AG10803 (cell line): ENCODE measurements around the gene PTPRA.

Experiments
- DNase-seq: peaks from one replicate; pipeline ENCODE4 v3.0.0; 2010; ENCODE audit warnings: low read depth
- H3K4me3 ChIP-seq: 2 replicates; pipeline ENCODE4 v1.5.1; 2011; ENCODE audit warnings: mild to moderate bottlenecking, low read length, control low read depth
- TF ChIP-seq, protein P1 (sequence below): conservative IDR thresholded peaks from 2 replicates; pipeline ENCODE4 v1.5.1; 2011; ENCODE audit warnings: mild to moderate bottlenecking, low read length, control low read depth, inconsistent platforms

The PTPRA gene

DNA sequence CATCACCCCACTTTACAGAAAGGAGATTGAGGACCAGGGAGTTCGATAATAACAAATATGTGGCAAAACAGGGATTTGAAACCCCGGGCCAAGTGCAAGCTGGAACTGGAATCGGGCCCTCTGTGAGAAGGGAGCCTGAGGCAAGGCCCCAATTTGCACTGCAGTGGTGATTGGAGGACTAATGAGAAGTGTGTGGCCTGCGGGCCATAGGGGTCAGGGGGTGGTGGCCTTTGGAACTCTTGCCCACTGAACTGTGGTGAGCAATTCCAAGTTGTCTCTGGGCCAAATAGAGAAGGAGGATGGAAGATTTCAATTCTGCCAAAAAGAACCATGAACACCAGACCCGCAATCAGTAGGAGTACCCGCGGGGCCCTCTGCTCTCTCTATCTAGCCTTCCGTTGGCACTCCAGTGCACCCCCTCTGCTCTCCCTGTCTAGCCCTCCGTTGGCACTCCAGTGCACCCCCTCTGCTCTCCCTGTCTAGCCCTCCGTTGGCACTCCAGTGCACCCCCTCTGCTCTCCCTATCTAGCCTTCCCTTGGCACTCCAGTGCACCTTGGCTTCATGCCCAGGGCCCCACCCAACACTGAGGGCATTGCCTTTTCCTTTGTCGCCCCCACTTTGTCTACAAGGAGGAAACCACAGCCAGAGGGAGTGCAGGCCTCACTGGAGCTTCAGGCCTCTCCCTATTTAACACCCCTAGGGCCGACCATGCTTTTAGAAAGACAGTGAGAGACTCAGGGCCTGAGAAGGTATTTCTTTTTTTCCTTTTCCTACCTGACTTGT, 6.0 kb upstream of the PTPRA start:
- DNase-seq: no peak
- TF ChIP-seq, protein P1, sequence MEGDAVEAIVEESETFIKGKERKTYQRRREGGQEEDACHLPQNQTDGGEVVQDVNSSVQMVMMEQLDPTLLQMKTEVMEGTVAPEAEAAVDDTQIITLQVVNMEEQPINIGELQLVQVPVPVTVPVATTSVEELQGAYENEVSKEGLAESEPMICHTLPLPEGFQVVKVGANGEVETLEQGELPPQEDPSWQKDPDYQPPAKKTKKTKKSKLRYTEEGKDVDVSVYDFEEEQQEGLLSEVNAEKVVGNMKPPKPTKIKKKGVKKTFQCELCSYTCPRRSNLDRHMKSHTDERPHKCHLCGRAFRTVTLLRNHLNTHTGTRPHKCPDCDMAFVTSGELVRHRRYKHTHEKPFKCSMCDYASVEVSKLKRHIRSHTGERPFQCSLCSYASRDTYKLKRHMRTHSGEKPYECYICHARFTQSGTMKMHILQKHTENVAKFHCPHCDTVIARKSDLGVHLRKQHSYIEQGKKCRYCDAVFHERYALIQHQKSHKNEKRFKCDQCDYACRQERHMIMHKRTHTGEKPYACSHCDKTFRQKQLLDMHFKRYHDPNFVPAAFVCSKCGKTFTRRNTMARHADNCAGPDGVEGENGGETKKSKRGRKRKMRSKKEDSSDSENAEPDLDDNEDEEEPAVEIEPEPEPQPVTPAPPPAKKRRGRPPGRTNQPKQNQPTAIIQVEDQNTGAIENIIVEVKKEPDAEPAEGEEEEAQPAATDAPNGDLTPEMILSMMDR: no peak
- H3K4me3 ChIP-seq: no peak overlapping the region

DNA sequence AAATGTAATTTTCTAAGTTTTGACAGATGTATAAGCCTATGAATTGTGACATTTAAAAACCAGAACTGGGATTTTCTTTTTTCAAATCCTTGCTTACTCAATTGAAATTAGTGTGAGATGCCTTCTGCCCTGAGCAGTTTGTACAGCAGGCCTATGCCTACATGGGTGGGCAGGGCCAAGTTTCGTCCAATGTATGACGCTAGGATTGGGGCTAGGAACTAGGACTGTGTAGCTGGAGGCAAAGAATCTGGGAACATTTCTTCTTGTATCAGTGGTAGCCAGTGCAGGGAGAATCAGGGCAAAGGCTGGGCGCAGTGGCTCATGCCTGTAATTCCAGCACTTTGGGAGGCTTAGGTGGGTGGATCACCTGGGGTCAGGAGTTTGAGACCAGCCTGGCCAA, 3.9 kb upstream of the PTPRA start:
- no peak for DNase-seq
- no peak overlapping the region for H3K4me3 ChIP-seq
- TF ChIP-seq, protein P1: no peak

DNA sequence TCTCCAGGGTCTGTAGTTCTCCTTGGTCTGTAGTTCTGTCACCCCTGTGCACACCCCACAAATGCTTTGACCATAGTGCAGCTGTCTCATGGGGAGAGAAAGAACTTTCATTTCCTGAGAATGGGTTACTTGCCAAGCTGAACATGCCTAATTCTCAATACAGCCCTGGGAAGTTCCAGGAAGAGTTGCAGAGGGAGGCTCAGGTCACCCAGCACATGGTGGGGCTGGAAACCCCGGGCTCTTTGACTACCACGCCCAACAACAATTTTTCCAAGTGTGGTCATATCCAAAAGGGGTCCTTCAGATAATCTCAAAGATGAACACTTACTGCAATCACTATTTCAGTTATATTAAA, 2.2 kb upstream of the PTPRA start:
- TF ChIP-seq, protein P1: no peak
- peak; percentile 32 for DNase-seq
- H3K4me3 ChIP-seq: no peak overlapping the region

DNA sequence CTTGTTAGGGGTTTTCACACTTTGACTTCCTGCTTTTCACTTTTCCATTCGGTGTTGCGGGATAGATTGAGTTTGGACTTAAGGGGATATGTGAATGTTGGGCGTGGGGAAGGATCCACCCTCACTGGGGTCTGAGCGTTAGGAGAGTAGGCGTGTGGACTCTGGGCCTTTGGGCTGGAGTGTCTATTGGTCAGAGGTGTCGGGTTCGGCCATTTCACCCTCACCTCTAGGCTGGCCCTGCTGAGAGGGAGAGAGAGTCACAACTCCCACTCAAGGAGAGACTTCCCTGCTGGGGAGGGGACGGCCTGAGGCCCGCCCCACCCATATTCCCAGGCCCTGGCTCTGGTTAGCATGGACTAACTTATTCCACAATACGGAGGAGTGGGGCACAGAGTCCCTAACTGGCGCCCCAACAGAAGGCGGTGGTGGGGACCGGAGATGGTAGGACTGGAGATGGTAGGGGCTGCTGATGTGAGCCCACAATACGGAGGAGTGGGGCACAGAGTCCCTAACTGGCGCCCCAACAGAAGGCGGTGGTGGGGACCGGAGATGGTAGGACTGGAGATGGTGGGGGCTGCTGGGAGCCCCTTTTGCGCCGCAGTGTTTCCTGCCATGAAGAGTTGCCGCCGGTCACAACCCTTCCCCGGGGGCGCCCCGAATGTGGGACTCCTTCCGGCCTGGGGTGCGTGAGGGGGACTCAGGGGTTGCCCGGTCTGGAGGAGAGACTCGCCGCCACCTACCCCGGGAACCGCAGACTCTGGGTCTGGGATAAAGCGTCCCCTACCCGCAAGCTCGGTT, 1.4 kb upstream of the PTPRA start:
- peak overlapping the region; percentile 84 for H3K4me3 ChIP-seq
- TF ChIP-seq, protein P1: no peak
- no peak for DNase-seq

DNA sequence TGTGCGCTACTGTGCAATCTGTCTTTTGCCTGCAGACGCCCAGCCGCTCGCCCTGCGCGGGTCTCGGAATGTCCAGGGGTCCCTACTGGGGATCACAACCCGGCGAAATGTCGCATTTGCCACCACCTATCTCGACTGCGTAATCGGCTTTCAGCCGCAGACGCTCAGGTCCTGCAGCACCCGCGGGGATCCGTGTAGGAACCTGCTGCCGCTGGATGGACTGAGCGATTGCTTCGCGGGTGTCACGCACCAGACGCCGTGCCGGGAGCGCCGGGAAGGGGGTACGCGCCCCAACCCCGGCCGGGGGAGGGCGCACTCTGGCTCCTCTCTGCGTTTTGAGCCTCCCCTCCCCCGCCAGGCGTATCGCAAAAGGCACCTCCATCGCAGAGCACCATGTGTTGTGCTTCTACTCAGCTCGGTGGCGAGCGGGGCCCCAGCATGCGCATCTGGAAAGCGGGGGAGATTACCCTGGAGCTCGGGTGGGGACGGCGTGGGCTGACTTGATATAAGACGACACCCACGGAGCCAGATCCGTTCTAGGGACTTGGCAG, 747 bp upstream of the PTPRA start:
- peak; percentile 40 for DNase-seq
- TF ChIP-seq, protein P1: peak; percentile 27
- H3K4me3 ChIP-seq: peak overlapping the region; percentile 84

DNA sequence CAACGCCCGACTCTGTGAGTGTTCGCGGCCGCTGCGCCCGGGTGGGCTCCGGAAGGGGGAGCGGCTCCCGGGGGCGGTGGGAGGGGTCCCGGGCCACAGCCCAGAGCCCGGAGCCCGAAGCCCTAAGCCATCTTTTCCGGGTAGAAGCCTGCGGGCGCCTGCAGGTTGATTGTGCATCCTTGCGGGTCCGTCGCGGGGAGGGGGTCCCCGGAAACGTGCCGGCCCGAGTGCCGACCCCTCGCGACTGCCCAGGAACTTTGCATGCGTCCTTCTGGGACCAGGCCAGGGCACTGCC, 413 bp downstream of the PTPRA start:
- H3K4me3 ChIP-seq: peak overlapping the region; percentile 84
- TF ChIP-seq, protein P1: no peak
- DNase-seq: no peak
